Fibroblast of skin of left biceps (primary cell): ENCODE data around the gene OVOL1.

ENCODE experiments used
- DNase-seq, 2 experiments: peaks; one replicate each; pipeline ENCODE4 v3.0.0-alpha.2; 2013; ENCODE audit warnings: low read depth in 2 of 2

Gene OVOL1

GRCh38 chr11:65777821-65778361 is 9.0 kb upstream of the OVOL1 start:
- no peak for DNase-seq

DNA sequence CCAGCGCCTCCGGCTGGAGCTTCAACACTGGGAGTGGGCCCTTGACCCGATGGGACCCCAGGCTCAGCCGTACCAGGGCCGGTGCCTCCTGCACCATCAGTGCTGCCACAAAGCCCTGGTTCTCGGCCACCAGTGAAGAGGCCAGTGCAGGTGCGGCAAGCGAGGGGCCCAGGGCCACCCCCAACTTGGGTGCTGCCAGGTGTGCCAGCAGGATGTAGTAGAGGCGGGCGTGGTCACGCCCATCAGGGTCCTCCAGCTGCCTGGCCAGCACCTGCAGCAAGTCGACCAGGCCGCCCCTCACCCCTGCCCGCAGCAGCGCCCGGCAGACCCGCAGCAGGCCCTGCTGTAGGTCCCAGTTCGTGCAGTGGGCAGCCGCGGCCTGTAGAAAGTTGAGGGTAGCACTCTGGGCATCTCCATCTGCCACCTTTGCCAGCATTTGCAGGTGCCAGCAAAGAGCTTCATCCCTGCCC is 8.4 kb upstream of the OVOL1 start:
- no peak for DNase-seq

- DNase-seq: no peak
These were observed 7.8 kb upstream of the OVOL1 start for GRCh38 chr11:65778901-65779668.

DNA sequence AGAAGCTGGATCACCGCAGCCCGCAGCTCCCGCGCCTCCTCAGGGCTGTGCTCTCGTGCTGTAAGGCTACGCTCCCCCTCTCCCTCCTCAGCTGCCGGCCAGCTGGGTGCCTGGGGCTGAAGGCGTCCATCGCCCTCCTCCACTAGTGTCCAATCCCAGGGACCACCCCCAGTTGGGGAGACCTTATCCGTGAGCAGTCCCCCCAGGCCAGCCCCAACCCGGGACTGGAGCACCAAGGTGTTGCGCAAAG is 7.3 kb upstream of the OVOL1 start:
- DNase-seq: no peak

GRCh38 chr11:65779919-65780769 is 6.7 kb upstream of the OVOL1 start:
- DNase-seq: peak; percentile 29 to 35

DNA sequence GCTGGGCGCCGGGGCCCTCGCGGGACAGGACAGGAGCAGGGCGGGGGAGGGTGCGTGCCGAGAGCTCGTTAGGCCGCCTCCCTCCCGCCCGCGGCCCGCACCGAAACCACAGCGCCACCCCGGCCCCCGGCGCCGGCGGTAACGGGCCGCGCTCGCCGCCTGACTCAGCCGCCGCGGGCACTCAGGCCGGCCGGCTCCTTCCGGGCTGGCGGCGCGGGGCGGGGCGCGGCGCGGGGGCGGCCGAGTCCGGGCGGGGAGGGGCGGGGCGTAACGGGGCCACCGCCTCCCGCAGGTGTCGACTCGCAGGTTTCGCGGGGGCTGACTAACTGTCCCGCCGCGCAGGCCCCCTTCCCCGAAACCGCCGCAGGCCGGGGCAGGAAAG is 6.1 kb upstream of the OVOL1 start, which contains the start of gene AP5B1:
Gene AP5B1 (minus strand): TSS at position 207 of the 382 bp plus-strand sequence. CDS start 385 bp downstream, outside the sequence.
- DNase-seq: peak in 1 of 2 experiments; percentile 6

- no peak for DNase-seq
These were observed 5.5 kb upstream of the OVOL1 start for GRCh38 chr11:65781152-65781961.

GRCh38 chr11:65781962-65782815 is 4.7 kb upstream of the OVOL1 start:
- no peak for DNase-seq

DNA sequence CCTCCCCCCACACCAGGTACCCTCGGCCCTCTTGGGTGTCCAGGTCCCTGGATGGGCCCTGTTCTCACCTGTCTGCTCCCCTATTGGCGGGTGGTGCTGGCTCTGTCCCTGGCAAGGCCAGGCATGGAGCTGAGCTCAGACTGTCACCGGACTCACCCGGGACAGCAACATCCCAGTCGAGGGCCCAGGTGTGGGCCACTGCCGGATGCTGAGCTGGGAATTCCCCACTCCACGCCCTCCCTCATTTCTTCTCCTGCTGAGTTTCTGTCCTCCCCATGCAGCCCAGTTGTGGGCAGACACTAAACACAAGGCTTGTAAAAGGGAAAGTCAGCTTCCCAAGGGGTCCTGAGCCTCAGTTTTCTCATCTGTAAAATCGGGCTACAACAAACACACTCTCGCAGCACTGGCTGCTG is 4.0 kb upstream of the OVOL1 start:
- DNase-seq: no peak

- DNase-seq: no peak
These were observed 1.4 kb upstream of the OVOL1 start for GRCh38 chr11:65785319-65786007.

DNA sequence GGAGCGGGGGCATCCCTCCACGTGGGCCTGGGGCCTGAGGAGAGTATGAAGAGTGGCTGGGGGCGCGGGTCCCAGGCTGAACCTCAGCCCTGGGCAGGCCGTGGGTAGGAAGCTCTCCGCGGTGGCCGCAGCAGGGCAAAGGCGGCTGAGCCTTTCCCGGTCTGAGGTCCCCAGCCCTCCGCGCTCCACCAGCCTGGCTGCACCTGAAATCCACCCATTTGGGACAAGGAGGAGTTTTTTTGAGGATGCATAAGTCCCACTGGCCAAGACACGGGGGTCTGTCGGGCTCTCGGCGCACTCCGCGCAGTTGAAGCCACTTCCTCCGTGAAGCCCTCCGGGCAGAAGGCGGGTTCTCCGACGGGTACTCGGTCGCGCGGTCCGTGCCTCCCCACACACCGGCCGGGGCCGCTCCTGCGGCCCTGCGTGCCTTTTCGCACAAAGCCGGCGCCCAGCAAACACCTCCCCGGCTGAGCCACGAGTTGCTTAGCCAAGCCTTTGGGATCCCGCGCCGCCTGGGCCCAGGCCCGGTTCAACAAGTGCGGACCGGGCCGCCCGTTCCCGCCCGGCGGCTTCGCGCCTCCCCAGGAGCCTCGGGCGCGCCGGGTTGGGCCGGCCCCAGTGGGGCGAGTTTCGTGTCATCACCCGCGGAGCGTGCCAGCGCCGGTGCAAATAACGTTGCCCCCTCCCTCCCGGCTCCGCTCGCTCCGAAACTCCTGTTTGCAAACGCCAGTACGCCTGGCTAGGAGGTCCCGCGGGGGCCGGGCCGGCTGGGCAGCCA is 666 bp upstream of the OVOL1 start:
- DNase-seq: no peak

DNA sequence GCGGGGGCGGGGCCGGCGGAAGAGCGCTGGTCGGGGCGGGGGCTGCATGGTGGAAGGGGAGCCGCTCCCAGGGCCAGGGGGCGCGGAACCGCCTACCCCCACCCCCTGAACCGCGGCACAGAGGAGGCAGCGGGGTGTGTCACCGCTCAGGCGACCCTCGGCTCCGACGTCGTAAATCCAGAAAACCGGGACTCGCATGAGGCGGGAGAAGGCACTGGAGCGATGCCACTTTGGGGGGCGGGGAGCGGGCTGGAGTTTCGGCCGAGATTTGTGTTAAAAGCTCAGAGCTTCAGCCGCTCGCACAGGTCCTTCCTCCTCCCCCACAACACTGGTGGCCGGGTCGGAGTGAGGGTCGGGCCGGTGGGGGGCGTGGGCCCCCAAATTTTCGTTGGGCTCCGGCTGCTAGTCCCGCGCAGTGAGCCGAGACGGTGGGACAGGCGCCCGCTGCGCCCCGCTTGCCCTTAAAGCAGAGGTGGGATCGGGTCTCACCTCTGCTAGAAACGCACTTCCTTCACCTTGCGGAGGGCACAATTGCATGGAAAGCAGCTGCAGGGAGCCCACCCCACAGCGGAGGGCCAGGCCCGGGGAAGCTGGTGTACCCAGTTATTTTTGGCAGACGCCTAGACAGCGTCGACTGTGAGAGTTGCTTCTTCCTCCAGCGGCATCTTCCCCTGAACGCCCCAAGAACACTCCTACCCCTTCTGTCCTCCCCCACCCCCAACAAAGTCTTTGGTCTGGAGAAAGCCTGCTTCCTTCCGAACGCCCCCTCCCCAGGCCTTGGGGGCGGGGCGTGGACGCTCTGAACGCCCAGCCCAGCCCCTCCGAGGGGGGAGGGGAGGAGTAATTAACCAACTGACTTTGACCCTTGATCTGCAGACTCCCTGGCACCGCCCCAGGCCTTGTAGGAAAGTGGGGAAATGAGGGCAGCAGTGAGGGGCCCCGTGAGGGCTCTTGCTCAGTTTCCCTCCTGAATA is 1.1 kb downstream of the OVOL1 start:
- no peak for DNase-seq

DNA sequence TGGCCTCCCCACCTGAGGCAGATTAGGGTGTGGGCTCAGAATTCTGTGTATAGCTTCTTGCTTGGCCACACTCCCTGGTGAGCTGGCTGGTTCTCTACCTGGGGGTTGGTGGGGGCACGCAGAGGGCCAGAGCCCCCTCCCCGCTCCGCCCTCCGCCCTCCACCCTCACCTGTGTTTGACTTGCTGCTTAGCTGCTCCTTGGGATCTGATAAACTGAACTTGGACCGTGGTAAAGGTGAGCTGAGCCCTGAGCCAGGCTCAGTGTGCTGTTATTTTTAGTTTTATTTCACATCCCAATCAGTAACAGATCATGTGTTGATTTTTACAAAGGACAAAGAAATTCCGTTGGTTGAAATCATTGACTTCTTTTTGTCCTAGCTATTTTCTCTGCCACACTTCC is 2.0 kb downstream of the OVOL1 start:
- DNase-seq: no peak

DNA sequence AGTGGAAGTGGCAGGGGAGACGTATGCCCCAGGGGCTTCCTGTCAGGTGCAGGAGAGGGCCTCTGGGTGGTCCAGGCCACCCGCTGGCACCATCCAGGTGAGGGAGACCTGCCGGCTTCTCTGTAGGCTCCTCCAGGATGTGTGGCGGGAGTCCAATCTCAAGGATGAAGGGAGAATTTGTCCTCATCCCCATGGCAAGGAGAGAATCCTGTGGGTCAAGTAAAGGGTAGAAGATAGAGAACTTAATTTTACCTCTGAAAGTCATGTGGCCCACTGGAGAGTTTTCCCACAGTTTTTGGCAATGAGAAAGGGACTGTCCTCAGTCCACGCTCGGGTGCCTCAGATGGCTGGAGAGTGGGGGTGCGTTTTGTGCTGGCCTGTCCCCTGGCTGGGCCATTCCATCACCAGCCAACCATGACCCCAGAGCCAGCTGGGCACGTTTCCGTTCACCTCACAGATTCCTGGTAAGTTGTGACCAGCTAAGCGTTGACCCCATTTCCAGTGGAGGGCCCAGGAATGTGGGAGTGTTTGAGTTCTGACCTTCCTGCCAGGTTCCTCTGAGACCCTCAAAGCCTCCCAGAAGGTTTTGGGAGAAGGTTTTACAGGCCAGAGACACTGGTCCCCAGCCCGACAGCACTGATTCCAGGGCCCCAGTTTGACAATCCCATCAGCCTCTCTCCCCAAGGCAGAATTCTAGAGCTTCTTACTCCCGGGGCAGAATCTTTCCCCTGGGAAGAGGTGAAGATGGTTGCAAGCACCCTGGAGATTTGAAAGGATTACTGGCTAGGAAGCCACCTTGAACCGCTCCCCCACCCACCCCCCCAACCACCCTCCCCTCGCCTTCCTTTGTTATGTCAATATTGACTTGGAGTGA is 2.6 kb downstream of the OVOL1 start:
- no peak for DNase-seq

- DNase-seq: no peak
These were observed 3.4 kb downstream of the OVOL1 start for GRCh38 chr11:65790104-65790901.

DNA sequence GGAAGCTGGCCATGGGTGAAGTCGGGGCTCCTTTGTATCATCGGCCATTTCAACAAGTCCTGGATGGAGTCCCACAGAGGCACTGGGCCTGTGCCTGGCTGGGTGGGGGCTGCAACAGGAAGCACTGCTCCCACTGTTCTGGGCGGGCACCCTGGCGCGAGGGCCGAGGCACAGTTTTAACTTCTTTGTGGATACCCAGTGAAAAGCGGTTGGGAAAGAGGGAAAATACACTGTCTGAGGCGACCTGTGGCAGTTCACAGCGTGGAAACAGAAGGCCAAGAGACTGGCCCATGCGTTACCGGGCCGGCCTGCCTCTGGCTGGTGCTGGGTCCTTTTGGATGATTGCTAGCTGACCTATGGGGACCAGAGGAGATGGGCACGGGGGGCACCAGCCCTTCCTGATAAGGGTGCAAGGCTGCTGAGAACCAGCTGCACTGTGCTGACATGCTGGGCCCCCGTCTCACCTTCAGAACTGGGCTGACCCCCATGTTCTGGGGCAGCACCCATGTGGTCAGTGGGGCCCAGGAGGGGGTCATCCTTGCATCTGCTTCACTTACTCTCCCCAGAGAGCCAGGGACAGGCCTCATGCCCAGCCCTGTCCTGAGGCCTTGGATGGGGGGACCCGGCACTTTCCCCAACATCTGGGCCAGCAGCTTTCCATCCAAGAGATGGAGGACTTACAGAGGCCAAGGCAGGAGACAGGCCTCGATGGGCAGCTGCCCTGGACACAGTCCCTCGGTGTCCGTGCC is 4.2 kb downstream of the OVOL1 start:
- DNase-seq: no peak
